Tibial nerve (tissue), 3 donors: Measurements from ENCODE around the gene OSBPL10.

Experiments used
- POLR2A ChIP-seq, 2 donors: fragments of 450-650 bp; IDR thresholded peaks; one replicate each; pipeline ENCODE4 v1.6.1; 2017; ENCODE audit warnings: antibody characterized with exemption in 2 of 2, mild to moderate bottlenecking in 2 of 2, moderate library complexity in 2 of 2
- TF ChIP-seq, protein P1 (sequence below), 5 experiments: fragments of 200-600 bp in 3 of 5; fragments of 450-650 bp in 2 of 5; sonication (generic) in 3 of 5; IDR thresholded peaks; one replicate each; pipeline ENCODE4 v1.5.1; 2016 to 2019; ENCODE audit warnings: antibody characterized with exemption in 5 of 5, mild to moderate bottlenecking in 3 of 5, moderate library complexity in 2 of 5

DNA sequence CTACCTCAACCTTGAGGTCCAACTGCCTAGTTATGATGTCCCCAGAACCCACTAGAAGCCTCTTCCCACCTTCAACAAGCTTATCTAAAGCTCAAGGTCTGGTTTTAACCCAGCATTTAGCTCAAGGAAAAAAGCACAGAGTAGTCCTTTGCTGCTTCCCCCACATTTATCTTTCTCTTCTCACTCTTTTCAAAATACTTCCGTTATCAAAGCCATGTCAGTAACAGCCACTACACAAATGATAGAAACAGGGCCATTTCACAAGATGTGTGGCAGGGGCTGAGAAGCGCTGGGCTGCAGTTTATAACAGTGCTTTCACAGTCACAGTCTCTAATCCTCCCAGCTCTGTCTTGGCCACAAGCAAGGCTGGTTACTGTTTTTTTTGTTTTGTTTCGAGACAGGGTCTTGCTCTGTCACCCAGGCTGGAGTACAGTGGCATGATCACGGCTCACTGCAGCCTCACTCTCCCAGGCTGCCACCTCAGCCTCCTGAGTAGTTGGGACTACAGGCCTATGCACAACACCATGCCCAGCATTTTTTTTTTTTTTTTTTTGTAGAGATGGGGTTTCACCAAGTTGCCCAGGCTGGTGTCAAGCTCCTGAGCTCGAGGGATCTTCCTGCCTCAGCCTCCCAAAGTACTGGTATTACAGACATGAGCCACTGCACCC lies 218.8 kb downstream of the OSBPL10 start:
- TF ChIP-seq, protein P1, sequence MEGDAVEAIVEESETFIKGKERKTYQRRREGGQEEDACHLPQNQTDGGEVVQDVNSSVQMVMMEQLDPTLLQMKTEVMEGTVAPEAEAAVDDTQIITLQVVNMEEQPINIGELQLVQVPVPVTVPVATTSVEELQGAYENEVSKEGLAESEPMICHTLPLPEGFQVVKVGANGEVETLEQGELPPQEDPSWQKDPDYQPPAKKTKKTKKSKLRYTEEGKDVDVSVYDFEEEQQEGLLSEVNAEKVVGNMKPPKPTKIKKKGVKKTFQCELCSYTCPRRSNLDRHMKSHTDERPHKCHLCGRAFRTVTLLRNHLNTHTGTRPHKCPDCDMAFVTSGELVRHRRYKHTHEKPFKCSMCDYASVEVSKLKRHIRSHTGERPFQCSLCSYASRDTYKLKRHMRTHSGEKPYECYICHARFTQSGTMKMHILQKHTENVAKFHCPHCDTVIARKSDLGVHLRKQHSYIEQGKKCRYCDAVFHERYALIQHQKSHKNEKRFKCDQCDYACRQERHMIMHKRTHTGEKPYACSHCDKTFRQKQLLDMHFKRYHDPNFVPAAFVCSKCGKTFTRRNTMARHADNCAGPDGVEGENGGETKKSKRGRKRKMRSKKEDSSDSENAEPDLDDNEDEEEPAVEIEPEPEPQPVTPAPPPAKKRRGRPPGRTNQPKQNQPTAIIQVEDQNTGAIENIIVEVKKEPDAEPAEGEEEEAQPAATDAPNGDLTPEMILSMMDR (IDR thresholded peaks at IDR 0.05) = no peak
- TF ChIP-seq POLR2A (IDR thresholded peaks at IDR 0.05) = no peak
